ENCODE measurements around the gene VWC2L. TPM values are rescaled to one million over a fixed set of nuclear protein-coding genes. Genes with fewer than 3 reads are reported as not detected.

VWC2L gene
- total RNA-seq, 2 experiments from 2014 or later: not detected

GRCh38 chr2:214579035-214579434 is 168.2 kb downstream of the VWC2L start:
- ChIA-PET CTCF (no interaction called here), POLR2A (no interaction called here)
- H3K4me3 Mint-ChIP-seq: no peak overlapping the region
- ATAC-seq (no peak), DNase-seq (no peak)
- H3K27me3 Mint-ChIP-seq (ENCODE audit: low read depth): peaks cover 4% of the 10 kb centered on the region
- no peaks in the 10 kb centered on the region for H3K36me3 Mint-ChIP-seq (ENCODE audit: low read depth)
- no peak overlapping the region for H3K27ac Mint-ChIP-seq
- H3K9me3 Mint-ChIP-seq (ENCODE audit: insufficient read depth): no peaks in the 10 kb centered on the region
- H3K4me1 Mint-ChIP-seq (ENCODE audit: low read depth): no peaks in the 10 kb centered on the region

- no peak overlapping the region for H3K4me3 Mint-ChIP-seq
- DNase-seq (no peak), ATAC-seq (no peak)
- ChIA-PET POLR2A (no interaction called here), CTCF (no interaction called here)
- no peaks in the 10 kb centered on the region for H3K4me1 Mint-ChIP-seq (ENCODE audit: low read depth)
- H3K9me3 Mint-ChIP-seq (ENCODE audit: insufficient read depth): no peaks in the 10 kb centered on the region
- H3K36me3 Mint-ChIP-seq (ENCODE audit: low read depth): no peaks in the 10 kb centered on the region
- no peak overlapping the region for H3K27ac Mint-ChIP-seq
- H3K27me3 Mint-ChIP-seq (ENCODE audit: low read depth): peaks cover 3% of the 10 kb centered on the region
Observed at GRCh38 chr2:214587442-214587841, 176.6 kb downstream of the VWC2L start.

DNA sequence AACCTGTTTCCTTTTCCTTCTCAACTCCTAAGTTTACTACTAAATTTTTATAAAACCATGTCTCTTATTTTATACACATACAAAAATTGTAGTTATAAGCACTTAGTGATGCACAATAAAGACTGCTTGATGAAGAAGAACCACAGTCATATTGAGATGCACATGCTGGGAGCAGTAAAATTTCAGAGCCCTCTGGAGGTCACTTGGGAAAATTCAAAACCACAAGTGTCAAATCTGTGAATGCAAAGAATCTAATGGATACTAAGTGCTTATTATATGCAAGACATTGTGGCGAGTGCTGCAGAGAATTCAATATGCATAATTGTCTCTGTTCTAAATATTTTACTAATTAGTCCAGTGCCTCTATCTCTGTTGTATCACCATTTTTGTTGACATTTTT is 180.5 kb downstream of the VWC2L start:
- Mint-ChIP-seq H3K27ac (no peak overlapping the region), H3K9me3 (ENCODE audit: insufficient read depth) (no peaks in the 10 kb centered on the region), H3K27me3 (ENCODE audit: low read depth) (no peaks in the 10 kb centered on the region), H3K36me3 (ENCODE audit: low read depth) (no peaks in the 10 kb centered on the region), H3K4me3 (no peak overlapping the region), H3K4me1 (ENCODE audit: low read depth) (no peaks in the 10 kb centered on the region)
- DNase-seq: no peak
- no peak for ATAC-seq
- ChIA-PET POLR2A (no interaction called here), CTCF (no interaction called here)

DNA sequence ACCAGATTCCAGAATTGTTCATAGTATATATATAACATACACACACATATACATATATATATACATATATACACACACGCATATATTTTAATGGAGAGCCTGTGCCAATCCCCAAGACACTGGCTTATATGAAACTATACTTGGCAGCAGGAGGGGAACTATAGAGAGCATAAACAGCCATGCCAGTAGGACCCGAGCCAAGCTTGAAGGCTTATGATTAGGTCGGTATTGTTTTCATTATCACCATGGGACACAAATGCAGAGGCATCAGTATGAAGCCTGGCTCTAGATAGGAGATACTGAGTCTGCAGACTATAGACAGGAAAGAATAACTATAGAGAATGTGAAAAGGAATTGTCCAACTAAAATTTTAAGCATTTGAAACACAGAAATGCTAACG is 181.2 kb downstream of the VWC2L start:
- no peaks in the 10 kb centered on the region for H3K36me3 Mint-ChIP-seq (ENCODE audit: low read depth)
- no peak overlapping the region for H3K27ac Mint-ChIP-seq
- no peaks in the 10 kb centered on the region for H3K9me3 Mint-ChIP-seq (ENCODE audit: insufficient read depth)
- no peaks in the 10 kb centered on the region for H3K27me3 Mint-ChIP-seq (ENCODE audit: low read depth)
- POLR2A ChIA-PET: no interaction called here
- CTCF ChIA-PET: no interaction called here
- no peak overlapping the region for H3K4me3 Mint-ChIP-seq
- ATAC-seq (no peak), DNase-seq (no peak)
- H3K4me1 Mint-ChIP-seq (ENCODE audit: low read depth): no peaks in the 10 kb centered on the region

DNA sequence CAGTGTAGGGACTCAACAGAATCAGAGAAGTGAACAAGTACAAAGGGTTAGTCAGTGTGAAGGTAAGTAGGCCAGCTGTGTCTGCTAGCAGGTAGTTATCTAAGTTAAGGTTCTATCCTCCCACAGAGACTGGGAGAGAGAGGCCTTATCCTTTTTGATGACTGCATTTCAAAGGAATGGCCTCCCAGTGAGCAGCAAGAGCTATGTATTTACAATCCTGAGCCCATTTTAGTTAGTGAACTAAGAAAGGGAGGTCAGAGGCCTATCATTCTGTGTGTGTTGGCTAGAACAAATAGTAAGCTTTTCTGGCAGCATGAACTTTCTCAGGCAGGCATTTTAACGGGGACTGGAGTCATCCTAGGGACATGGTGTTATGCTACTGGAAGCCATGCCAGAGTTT is 182.9 kb downstream of the VWC2L start:
- DNase-seq: no peak
- ChIA-PET POLR2A (no interaction called here), CTCF (no interaction called here)
- H3K4me1 Mint-ChIP-seq (ENCODE audit: low read depth): no peaks in the 10 kb centered on the region
- no peaks in the 10 kb centered on the region for H3K27me3 Mint-ChIP-seq (ENCODE audit: low read depth)
- no peaks in the 10 kb centered on the region for H3K9me3 Mint-ChIP-seq (ENCODE audit: insufficient read depth)
- ATAC-seq: no peak
- H3K27ac Mint-ChIP-seq: no peak overlapping the region
- H3K36me3 Mint-ChIP-seq (ENCODE audit: low read depth): no peaks in the 10 kb centered on the region
- H3K4me3 Mint-ChIP-seq: no peak overlapping the region

GRCh38 chr2:214601852-214602633 is 191.2 kb downstream of the VWC2L start:
- no peaks in the 10 kb centered on the region for H3K27me3 Mint-ChIP-seq (ENCODE audit: low read depth)
- no peak overlapping the region for H3K27ac Mint-ChIP-seq
- ChIA-PET POLR2A (no interaction called here), CTCF (no interaction called here)
- H3K9me3 Mint-ChIP-seq (ENCODE audit: insufficient read depth): no peaks in the 10 kb centered on the region
- H3K36me3 Mint-ChIP-seq (ENCODE audit: low read depth): no peaks in the 10 kb centered on the region
- ATAC-seq: no peak
- H3K4me3 Mint-ChIP-seq: no peak overlapping the region
- DNase-seq: no peak
- H3K4me1 Mint-ChIP-seq (ENCODE audit: low read depth): no peaks in the 10 kb centered on the region

DNA sequence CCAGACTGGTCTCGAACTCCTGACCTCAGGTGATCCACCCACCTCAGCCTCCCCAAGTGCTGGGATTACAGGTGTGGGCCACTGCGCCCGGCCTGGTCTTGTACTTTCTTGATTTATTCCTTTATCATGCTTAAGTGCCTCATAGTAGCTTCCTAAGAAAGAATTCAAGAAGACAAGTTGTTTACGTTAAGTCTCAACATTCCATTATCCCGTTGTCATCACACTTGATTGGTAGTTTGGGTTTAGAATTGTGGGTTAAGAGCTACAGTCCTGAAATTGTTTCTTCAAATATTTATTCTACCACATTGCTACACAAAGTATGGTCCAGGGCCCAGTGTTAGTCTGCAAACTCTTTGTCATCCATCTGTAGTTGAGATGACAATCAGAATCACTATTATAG is 194.0 kb downstream of the VWC2L start:
- Mint-ChIP-seq H3K27ac (no peak overlapping the region), H3K4me1 (ENCODE audit: low read depth) (no peaks in the 10 kb centered on the region), H3K4me3 (no peak overlapping the region), H3K36me3 (ENCODE audit: low read depth) (no peaks in the 10 kb centered on the region), H3K27me3 (ENCODE audit: low read depth) (no peaks in the 10 kb centered on the region), H3K9me3 (ENCODE audit: insufficient read depth) (no peaks in the 10 kb centered on the region)
- ChIA-PET POLR2A (no interaction called here), CTCF (no interaction called here)
- no peak for ATAC-seq
- DNase-seq: no peak

- DNase-seq: no peak
- ChIA-PET CTCF (no interaction called here), POLR2A (no interaction called here)
- H3K4me3 Mint-ChIP-seq: no peak overlapping the region
- H3K36me3 Mint-ChIP-seq (ENCODE audit: low read depth): no peaks in the 10 kb centered on the region
- H3K27me3 Mint-ChIP-seq (ENCODE audit: low read depth): no peaks in the 10 kb centered on the region
- no peak for ATAC-seq
- H3K27ac Mint-ChIP-seq: no peak overlapping the region
- no peaks in the 10 kb centered on the region for H3K9me3 Mint-ChIP-seq (ENCODE audit: insufficient read depth)
- H3K4me1 Mint-ChIP-seq (ENCODE audit: low read depth): no peaks in the 10 kb centered on the region
Observed at GRCh38 chr2:214607051-214607450, 196.2 kb downstream of the VWC2L start.

- H3K4me3 Mint-ChIP-seq: no peak overlapping the region
- ATAC-seq (no peak), DNase-seq (no peak)
- H3K9me3 Mint-ChIP-seq (ENCODE audit: insufficient read depth): no peaks in the 10 kb centered on the region
- POLR2A ChIA-PET: no interaction called here
- no peak overlapping the region for H3K27ac Mint-ChIP-seq
- H3K27me3 Mint-ChIP-seq (ENCODE audit: low read depth): no peaks in the 10 kb centered on the region
- H3K4me1 Mint-ChIP-seq (ENCODE audit: low read depth): no peaks in the 10 kb centered on the region
- no peaks in the 10 kb centered on the region for H3K36me3 Mint-ChIP-seq (ENCODE audit: low read depth)
- CTCF ChIA-PET: no interaction called here
Observed at GRCh38 chr2:214611015-214611414, 200.2 kb downstream of the VWC2L start.

GRCh38 chr2:214624166-214624760 is 213.4 kb downstream of the VWC2L start:
- no peaks in the 10 kb centered on the region for H3K27me3 Mint-ChIP-seq (ENCODE audit: low read depth)
- ATAC-seq (no peak), DNase-seq (no peak)
- POLR2A ChIA-PET: no interaction called here
- H3K9me3 Mint-ChIP-seq (ENCODE audit: insufficient read depth): no peaks in the 10 kb centered on the region
- no peak overlapping the region for H3K27ac Mint-ChIP-seq
- CTCF ChIA-PET: no interaction called here
- no peak overlapping the region for H3K4me3 Mint-ChIP-seq
- H3K36me3 Mint-ChIP-seq (ENCODE audit: low read depth): no peaks in the 10 kb centered on the region
- H3K4me1 Mint-ChIP-seq (ENCODE audit: low read depth): no peaks in the 10 kb centered on the region

DNA sequence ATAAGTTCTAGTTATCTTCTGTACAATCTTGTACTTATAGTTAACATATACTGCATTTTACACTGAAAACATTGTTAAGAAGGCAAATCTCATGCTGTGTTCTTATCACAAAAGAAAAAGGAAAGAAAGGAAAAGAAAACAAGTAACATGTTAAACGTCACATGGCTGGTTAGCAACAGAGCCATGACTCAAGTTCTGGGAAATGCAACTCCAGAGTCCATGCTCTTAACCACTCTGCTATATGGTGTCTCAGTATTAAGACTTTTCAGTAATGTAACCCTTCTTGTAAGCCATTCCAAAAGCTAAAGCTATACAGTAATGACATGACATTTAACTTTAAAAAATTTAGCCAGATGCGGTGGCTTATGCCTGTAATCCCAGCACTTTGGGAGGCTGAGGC is 217.2 kb downstream of the VWC2L start:
- ChIA-PET CTCF (no interaction called here), POLR2A (no interaction called here)
- H3K4me1 Mint-ChIP-seq (ENCODE audit: low read depth): no peaks in the 10 kb centered on the region
- no peak for ATAC-seq
- no peak overlapping the region for H3K27ac Mint-ChIP-seq
- H3K4me3 Mint-ChIP-seq: no peak overlapping the region
- H3K27me3 Mint-ChIP-seq (ENCODE audit: low read depth): no peaks in the 10 kb centered on the region
- H3K9me3 Mint-ChIP-seq (ENCODE audit: insufficient read depth): no peaks in the 10 kb centered on the region
- no peaks in the 10 kb centered on the region for H3K36me3 Mint-ChIP-seq (ENCODE audit: low read depth)
- DNase-seq: no peak

Measured in activated CD8-positive, alpha-beta T cell treated with anti-CD3 and anti-CD28 coated beads, Interleukin-2, amount 10 ng/mL, durations not matched to agents 7 days and 5 days (primary cell).